Lower lobe of right lung (tissue), 2 donors: ENCODE measurements around the gene MSANTD4. TPM values are rescaled to one million over a fixed set of nuclear protein-coding genes. Genes with fewer than 3 reads are reported as not detected.

Experiments
- ATAC-seq, 2 donors: fragments of 200-7000 bp; cut with Tn5 transposase; one replicate each; pipeline ENCODE4 v1.9.1; 2020 to 2022; ENCODE audit warnings: mild to moderate bottlenecking in 2 of 2, moderate library complexity in 2 of 2
- DNase-seq: peaks from one replicate; pipeline ENCODE4 v3.0.0-alpha.2; 2020
- H3K27ac ChIP-seq: fragments of 200-600 bp; one replicate; pipeline ENCODE4 v1.8.0; 2022
- H3K27me3 ChIP-seq: fragments of 200-600 bp; one replicate; pipeline ENCODE4 v1.8.0; 2022; ENCODE audit warnings: low read depth
- H3K36me3 ChIP-seq: fragments of 200-600 bp; one replicate; pipeline ENCODE4 v1.8.0; 2022; ENCODE audit warnings: mild to moderate bottlenecking
- H3K4me1 ChIP-seq: fragments of 200-600 bp; one replicate; pipeline ENCODE4 v1.8.0; 2022
- H3K4me3 ChIP-seq: fragments of 200-600 bp; one replicate; pipeline ENCODE4 v1.8.0; 2022; ENCODE audit warnings: mild to moderate bottlenecking
- H3K9me3 ChIP-seq: fragments of 200-600 bp; one replicate; pipeline ENCODE4 v1.8.0; 2022
- intact Hi-C: fragments of 100-400 bp; cut with DNase I; formaldehyde crosslinking; loops from one replicate; pipeline ENCODE4 v1.11.0; 2022
- total RNA-seq: library from RNA; stranded (reverse); fragmentation: NEBNext Ultra II Directional; extraction: Animal tissue kit (Norgen Biotek cat#: 25700); gene quantifications from one replicate; pipeline ENCODE4 v1.2.1, GENCODE V29; 2021
- TF ChIP-seq, protein P1 (sequence below): fragments of 200-600 bp; IDR thresholded peaks from one replicate; pipeline ENCODE4 v1.8.0; 2022; ENCODE audit warnings: antibody characterized with exemption, mild to moderate bottlenecking
- donor health status: DM: no; HTN: yes; CAD: no; lungs with severe emphysema.

The MSANTD4 gene
- total RNA-seq, 1 donor from 2014 or later: 19.6 TPM

DNA sequence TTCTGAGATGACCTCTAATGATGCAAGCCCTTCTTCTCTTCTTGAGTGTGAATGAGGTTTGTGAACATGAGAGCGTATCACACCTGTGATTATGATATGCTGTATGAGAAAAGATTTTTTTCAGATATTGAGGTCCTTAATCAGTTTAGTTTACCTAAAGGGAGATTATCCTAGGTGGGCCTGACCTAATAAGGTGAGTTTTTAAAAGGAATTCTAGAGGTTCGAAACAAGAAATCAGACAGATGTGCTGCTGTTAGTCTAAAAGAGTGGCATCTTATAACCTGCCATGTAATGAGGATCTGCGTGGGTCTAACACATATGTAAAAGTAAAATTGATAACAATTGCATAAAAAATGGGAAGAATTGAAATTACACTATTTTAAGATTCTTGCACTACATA lies 33.8 kb downstream of the MSANTD4 start:
- Histone ChIP-seq H3K36me3 (no peaks in the 10 kb centered on the region), H3K27ac (no peak overlapping the region), H3K27me3 (no peaks in the 10 kb centered on the region), H3K4me1 (no peaks in the 10 kb centered on the region), H3K4me3 (no peak overlapping the region), H3K9me3 (no peaks in the 10 kb centered on the region)
- no peak for ATAC-seq
- DNase-seq: no peak
- intact Hi-C loops: no loop called here
- TF ChIP-seq, protein P1, sequence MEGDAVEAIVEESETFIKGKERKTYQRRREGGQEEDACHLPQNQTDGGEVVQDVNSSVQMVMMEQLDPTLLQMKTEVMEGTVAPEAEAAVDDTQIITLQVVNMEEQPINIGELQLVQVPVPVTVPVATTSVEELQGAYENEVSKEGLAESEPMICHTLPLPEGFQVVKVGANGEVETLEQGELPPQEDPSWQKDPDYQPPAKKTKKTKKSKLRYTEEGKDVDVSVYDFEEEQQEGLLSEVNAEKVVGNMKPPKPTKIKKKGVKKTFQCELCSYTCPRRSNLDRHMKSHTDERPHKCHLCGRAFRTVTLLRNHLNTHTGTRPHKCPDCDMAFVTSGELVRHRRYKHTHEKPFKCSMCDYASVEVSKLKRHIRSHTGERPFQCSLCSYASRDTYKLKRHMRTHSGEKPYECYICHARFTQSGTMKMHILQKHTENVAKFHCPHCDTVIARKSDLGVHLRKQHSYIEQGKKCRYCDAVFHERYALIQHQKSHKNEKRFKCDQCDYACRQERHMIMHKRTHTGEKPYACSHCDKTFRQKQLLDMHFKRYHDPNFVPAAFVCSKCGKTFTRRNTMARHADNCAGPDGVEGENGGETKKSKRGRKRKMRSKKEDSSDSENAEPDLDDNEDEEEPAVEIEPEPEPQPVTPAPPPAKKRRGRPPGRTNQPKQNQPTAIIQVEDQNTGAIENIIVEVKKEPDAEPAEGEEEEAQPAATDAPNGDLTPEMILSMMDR: no peak

- Histone ChIP-seq H3K27ac (no peak overlapping the region), H3K36me3 (no peaks in the 10 kb centered on the region), H3K27me3 (no peaks in the 10 kb centered on the region), H3K4me1 (no peaks in the 10 kb centered on the region), H3K9me3 (no peaks in the 10 kb centered on the region), H3K4me3 (no peak overlapping the region)
- ATAC-seq: peak in 1 of 2 donors; percentile 45
- intact Hi-C loops: no loop called here
- DNase-seq: no peak
- TF ChIP-seq, protein P1: no peak
These were observed 35.5 kb downstream of the MSANTD4 start for GRCh38 chr11:105986554-105986953.

- H3K9me3 ChIP-seq: no peaks in the 10 kb centered on the region
- TF ChIP-seq, protein P1: no peak
- H3K4me1 ChIP-seq: no peaks in the 10 kb centered on the region
- DNase-seq: no peak
- ATAC-seq: no peak
- H3K27me3 ChIP-seq: no peaks in the 10 kb centered on the region
- H3K4me3 ChIP-seq: no peak overlapping the region
- no peaks in the 10 kb centered on the region for H3K36me3 ChIP-seq
- H3K27ac ChIP-seq: no peak overlapping the region
- intact Hi-C loops: no loop called here
These were observed 41.9 kb downstream of the MSANTD4 start for GRCh38 chr11:105979997-105980703.

GRCh38 chr11:105975128-105975527 lies 46.9 kb downstream of the MSANTD4 start:
- Histone ChIP-seq H3K4me3 (no peak overlapping the region), H3K27me3 (no peaks in the 10 kb centered on the region), H3K36me3 (no peaks in the 10 kb centered on the region), H3K9me3 (no peaks in the 10 kb centered on the region), H3K27ac (no peak overlapping the region), H3K4me1 (no peaks in the 10 kb centered on the region)
- no peak for ATAC-seq
- DNase-seq: no peak
- TF ChIP-seq, protein P1: no peak
- intact Hi-C loops: no loop called here

GRCh38 chr11:105969756-105970155 lies 52.3 kb downstream of the MSANTD4 start:
- intact Hi-C loops: no loop called here
- TF ChIP-seq, protein P1: no peak
- H3K4me1 ChIP-seq: no peaks in the 10 kb centered on the region

More at GRCh38 chr11:105969756-105970155, 52.3 kb downstream of the MSANTD4 start:
- Histone ChIP-seq H3K27ac (no peak overlapping the region), H3K9me3 (no peaks in the 10 kb centered on the region), H3K4me3 (no peak overlapping the region), H3K27me3 (no peaks in the 10 kb centered on the region), H3K36me3 (no peaks in the 10 kb centered on the region)
- no peak for ATAC-seq
- no peak for DNase-seq
